Thymus (tissue), 2 donors: Measurements from ENCODE around the gene SH3BGRL2. TPM values are rescaled to one million over a fixed set of nuclear protein-coding genes. Genes with fewer than 3 reads are reported as not detected.

Source experiments
- polyA plus RNA-seq: library from polyadenylated mRNA; stranded (reverse); fragments of 200-250 nt; gene quantifications from one replicate; pipeline ENCODE4 v1.2.3, GENCODE V29; 2013
- total RNA-seq: library from RNA; stranded (reverse); fragments of 120-200 nt; gene quantifications from one replicate; pipeline ENCODE4 v1.2.4, GENCODE V29; 2013
- donor health status: healthy.

SH3BGRL2 gene
- total and polyA plus RNA-seq, 2 donors, result 3.8 to 15.9 TPM

Other genes starting within 250 kb of the SH3BGRL2 start
- 1.3 TPM for gene LCA5, start 93.9 kb upstream of the SH3BGRL2 start, total RNA-seq
- 1.7 TPM for gene LCA5, start 93.9 kb upstream of the SH3BGRL2 start, polyA plus RNA-seq